ENCODE measurements around the gene PLA2G7.
"Not testable (repeated sequence)": the region's sequence is repeated elsewhere in the genome, so short reads cannot be mapped to it uniquely, and the experiment has no call there.

PLA2G7 gene

DNA sequence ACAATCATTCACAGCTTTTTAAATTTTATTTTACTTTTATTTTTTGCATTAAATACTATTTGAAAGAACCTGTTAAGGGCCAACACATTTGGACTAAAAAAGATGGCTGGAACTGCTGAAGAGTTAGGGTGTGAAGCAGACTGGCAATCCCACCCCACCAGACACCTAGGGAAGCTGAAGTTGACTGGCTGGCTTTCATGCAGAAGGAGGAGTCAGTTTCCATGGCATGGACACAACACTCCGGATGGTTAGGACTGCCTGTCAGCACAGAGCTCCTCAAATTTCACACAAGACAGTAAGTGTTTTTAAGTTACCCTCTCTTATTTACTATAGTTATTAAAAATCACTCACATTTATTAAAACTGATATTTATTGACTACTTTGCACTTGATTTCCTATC, 11.5 kb upstream of the PLA2G7 start, which contains the start of gene ANKRD66:
ANKRD66 (plus strand) TSS at position 238 of the 400 bp plus-strand sequence. CDS start 5,016 bp downstream, outside the sequence.
- DNase-seq: no peak

DNA sequence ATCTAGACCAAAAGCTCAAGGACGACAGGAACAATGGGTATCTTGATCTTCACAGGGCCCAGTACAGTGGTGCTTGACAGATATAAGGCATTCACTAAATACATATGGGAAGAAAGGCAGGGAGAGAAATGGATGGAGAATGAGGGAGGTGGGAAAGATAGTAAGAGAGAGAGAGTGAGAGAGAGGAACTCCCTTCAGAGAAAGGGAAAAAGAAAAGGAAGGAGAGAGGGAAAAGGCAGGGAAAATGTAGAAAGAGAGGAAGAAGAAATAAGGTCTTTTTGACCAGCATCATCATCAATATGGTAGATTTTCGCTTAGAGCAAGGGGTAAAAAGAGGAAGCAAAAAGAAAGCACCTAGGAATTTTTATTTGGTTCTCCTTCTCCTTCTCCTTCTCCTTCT, 10.8 kb upstream of the PLA2G7 start:
- no peak for DNase-seq

DNA sequence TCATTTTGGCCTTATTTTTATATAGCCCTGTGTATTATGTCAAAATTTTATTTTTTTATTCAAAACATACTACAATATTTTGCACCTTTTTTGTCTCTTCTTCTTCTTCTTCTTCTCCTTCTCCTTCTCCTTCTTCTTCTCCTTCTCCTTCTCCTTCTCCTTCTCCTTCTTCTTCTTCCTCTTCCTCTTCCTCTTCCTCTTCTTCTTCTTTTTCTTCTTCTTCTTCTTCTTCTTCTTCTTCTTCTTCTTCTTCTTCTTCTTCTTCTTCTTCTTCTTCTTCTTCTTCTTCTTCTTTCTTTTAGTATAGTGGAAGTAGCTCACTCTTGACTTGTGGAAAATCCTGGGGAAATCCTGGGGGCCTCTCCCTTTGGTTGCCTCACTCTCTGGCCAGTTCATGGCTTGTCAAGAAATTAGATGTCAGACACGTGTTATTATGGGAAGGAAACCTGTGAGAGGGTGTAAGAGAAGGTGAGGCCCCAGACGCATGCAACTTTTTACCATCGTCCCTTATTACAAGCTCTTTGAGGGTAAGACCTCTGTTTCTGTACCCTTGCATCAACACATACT, 9.1 kb upstream of the PLA2G7 start:
- DNase-seq: not testable (repeated sequence)

DNA sequence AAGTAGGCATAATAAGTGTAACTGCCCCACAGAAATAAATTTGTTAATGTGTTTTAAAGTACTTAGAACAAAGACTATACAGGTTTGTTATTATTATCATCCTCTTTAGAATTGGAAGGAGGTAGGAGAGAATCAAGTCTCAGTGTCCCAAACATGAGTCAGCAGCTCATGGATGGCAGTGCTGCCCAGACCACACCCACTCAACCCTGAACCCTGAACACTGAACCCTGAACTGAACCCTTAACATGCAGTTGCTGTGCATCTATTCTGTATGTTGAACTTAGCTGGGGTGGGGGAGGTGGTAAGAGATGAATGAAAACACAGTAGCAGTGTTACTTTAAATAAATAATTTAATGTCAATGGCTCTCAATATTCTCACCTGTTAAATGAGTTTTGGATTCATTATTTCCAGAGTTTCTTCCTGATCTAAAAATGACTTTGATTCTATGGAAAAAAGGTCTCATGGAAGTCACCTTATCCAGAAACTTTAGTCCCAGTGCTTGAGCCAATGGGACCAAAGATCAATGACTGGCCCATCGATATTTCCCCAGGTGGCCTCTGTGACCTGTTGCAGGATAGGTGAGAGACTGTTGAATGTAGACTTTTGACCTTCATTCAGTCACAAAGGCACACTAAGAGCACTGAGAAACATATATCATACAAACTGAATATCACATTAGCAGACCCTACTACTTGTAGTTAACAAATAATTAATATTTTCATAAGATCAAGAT, 8.4 kb upstream of the PLA2G7 start:
- no peak for DNase-seq

DNA sequence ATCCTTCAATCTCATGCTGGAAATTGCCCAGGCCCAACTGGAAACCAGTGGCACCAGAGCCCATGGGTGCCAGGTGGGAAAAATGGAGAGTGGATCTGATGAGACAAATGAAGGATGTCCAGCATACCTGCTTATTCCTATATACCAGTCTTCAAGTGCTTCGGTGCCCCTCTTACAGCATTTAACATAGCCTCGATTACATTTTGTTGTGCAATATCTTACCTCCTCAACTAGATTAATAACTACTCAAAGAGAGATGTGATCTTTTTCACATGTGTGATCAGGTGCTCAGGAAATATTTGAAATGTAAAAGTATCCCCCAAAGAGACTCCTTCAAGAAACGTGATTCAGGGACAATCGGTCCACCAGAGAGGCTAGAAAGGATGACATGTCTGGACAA, 6.7 kb upstream of the PLA2G7 start:
- DNase-seq: no peak

DNA sequence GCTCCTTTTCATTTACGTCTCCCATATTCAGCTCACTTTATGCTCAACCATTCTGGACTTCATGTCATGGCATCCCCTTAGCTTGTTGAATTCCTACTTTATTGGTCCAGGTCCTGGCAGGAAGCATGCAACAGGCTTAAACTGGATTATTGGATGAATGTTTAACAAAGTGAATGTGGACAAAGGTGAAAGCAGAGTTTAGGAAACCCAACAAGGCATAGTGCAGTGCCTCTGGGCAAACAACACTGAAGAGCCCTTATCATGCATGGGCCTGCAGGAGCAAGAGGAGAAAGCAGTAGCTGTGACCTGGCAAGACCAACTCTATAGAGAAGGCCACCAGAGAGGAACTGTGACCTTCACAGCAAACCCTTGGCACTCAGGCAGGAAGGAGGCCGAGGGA, 6.3 kb upstream of the PLA2G7 start:
- DNase-seq: no peak

DNA sequence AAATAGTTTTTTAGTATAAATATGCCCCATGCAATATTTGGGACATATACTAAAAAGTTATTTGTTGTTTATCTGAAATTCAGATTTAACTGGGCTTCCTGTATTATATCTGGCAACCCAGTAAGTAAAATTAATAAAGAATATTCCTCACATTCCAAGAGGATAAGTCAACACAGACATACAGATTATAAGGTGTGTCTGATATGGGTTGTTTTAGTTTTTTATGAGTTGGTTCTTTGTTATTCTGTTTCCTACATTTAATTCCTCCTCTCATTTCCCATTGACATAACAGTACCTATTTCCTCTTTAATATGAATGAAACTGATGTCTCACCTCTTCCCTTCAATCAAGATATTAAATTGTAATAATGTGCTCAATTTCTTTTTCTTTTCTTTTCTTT, 1.7 kb upstream of the PLA2G7 start:
- DNase-seq: no peak

DNA sequence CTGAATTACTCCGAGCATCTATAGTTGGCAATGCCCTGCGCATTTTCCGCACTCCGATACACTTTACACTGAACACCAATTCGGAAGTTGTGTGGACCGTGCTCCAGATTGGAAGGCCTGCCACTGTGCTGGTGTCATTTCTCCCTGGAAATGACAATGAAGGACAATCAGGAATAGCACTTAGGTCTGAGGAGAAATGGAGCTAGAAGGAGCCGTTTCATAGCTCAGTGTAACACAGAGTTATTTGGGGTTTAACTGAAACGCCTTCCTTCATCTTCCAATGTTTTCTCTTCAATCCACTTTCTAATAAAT, 501 bp upstream of the PLA2G7 start:
- DNase-seq: no peak

DNA sequence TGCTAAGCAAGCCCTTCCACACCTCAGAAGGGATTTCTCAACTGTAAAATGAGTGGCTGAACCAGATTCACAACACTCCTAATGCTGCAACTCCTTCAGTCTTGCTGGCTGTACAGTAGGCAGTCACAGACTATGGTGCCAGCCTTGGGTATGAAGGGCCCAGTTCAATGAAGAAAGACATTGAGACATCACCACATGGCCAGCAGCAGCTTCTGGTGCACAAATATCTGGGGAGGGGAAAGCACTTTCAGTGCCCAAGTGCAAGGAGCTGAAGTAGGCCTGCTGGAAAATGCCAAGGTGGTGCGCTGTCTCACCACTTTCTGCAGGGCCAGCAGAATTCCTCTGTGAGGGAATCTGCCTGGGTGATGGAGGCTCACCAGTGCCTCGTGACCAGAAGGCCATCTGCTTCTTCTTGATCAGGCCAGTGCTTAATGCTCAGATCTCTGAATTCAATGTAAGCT, 1.8 kb downstream of the PLA2G7 start:
- no peak for DNase-seq

DNA sequence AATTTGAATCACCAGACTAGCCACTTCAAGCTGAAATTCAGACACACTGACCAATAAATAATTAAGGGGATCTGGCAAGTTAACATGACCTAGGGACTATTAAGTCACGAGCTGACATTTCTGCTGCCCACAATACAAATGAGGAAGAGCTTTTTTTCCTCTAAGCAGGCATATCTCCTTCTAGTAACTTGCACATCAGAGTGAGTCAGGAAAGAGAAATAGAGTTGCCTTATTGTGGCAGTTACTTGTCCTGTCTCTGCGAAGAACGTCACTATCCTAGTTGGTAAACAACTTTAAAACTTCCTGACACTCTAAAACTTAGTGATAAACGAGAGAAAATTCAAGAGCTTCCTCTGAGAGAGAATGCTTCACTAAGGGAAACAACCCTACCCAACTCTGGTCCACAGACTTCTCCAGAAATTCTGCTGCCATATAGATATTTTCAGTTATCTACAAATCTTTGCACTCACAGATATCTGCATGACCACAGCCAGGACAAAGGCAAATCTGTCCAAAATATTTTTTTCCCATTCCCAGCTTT, 4.2 kb downstream of the PLA2G7 start:
- DNase-seq: no peak

DNA sequence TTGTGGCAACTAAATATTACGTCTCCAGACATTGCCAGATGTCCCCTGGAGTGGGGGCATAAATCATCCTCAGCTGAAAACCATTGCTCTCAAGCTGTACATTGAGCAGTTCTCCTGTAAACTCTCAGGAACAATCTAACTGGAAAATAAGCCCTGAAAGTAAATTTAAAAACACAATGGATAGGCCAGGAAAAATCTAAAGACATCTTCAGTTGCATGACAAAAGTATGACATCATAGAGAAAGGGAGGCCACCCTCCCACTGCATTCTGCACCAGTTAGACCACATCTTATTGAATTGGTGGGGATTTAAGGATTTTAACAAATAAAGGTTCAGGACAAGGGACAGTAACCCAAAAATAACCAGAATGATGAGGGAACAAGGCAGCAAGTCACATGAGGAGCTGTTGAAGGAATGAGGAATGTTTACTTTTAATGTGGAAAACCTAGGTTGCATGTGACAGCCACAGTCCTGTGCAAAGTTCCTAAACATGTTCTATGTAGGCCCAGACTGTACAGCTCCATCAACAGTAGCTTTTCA, 5.3 kb downstream of the PLA2G7 start:
- no peak for DNase-seq

DNA sequence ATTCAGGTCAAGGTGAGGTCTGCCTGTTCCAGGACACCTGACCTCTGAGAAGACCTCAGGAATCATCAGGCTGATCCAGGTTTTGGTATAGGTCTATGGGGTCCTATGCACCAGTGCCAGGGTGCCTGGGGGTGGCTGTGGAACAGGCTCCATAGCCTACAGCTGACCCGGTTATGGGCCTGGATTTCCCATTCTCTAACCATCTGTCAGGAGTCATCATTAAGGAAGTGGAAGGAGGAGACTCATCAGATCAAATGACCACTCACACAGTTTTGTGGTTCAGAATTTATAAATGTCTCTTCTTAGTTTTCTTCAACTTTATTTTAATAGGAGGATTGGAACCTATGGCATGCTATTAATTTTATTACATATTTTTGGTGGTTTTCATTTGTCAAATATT, 14.8 kb downstream of the PLA2G7 start:
- no peak for DNase-seq

DNA sequence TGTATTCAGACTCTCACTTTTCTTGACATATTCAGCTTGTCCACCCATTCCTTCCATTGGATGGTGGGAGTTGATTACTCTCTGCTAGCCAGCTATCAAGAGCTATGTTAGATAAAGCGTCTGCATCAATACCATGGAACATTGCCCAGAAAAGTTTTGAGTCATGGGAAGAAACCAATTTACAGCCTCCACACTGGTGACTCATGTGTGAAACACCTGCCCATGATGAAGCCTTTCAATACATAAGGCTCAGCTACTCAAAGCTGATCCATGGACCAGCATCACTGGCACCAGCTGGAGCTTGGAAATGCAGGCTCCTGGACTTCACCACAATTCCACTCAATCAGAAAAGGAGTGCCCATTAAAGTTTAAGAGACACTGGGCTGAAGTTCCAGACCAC, 16.1 kb downstream of the PLA2G7 start:
- no peak for DNase-seq

DNA sequence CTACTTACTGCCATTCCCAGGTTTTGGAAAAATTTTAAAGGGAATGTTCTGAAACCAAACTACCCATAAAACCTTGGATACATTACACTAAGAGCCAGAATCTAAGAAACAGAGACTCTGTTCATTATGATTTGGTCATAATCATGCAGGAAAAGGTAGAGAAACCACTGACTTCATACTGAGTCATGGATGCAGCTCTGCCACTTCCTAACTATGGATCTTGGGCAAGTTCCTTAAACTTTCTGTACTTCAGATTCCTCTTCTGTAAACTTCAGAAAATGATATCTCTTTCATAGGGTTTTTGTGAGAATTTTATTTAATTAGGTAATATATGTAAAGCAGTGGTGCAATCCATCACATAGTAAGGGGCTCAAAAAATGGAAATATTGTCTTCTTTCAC, 20.0 kb downstream of the PLA2G7 start:
- DNase-seq: no peak

DNA sequence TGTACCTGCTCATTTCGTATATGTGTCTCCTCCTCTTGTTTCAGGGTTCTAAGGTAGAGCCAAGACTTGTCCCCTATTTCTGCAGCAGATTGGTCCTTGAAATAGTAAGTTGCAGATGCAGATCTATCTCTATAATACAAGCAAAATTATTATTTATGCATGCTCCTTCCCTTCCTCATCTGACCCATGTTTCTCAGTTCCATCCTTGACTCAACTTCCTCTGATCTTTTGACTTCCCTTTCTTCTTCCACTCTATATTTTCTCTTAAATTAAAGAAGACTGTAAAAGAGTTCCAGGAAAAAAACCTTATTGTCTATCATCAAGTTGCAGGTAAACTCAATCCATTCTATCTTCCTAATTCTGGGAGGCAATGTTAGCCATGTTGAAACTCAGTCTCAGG, 23.7 kb downstream of the PLA2G7 start:
- DNase-seq: no peak

DNA sequence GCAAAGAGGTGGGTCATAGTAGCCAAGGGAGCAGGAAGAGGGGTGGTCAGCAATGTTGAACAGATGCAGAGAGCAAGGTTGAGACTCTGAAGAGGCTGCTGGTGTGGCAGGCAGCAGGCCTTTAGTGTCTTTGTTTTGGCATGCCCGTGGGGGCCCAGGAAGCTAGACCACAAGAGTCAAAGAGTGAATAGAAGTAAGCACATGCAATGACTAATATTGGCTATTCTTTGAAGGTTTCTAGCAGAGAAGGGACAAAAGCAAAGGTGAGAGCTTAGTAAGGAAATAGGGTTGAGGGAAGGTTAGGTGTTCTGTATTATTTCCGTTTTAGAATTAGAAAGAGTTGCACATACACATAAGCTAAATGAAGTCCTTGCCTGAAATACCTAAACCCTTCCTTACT, 28.7 kb downstream of the PLA2G7 start:
- no peak for DNase-seq

DNA sequence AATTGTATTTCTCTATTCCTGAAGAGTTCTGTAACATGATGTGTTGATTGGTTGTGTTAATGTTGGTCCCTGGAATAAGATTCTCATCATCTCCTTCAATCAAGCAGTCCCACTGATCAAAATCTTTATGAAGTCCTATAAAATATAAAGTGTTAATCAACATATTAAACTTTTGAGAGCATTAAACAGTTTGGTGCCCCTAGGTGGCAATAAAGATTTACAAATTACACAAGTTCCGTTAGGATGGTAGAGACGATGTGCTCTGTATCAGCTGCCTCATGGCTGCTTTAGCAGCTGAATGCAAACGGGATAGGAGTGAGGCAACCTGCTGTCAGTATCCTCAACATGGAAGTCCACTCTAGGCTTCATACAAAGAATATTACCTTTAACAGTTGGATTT, 30.6 kb downstream of the PLA2G7 start:
- DNase-seq: no peak

DNA sequence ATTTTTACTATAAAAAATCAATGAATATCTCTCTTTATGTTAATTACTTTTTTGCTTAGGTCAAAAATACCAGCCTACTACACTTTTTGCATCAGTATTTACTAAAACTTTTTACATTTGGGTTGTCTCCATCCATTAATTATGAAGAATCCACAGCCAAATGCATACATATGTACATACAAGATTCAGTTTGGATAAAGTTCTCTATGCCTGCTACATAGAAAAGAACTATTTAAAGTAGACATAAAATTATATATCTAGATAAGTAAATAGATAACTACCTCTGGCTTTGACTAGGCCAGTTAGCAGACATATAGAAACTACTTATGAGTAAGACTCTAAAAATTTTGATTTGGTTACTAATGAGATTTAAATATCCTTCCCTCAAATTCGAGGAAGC, 35.2 kb downstream of the PLA2G7 start:
- no peak for DNase-seq

DNA sequence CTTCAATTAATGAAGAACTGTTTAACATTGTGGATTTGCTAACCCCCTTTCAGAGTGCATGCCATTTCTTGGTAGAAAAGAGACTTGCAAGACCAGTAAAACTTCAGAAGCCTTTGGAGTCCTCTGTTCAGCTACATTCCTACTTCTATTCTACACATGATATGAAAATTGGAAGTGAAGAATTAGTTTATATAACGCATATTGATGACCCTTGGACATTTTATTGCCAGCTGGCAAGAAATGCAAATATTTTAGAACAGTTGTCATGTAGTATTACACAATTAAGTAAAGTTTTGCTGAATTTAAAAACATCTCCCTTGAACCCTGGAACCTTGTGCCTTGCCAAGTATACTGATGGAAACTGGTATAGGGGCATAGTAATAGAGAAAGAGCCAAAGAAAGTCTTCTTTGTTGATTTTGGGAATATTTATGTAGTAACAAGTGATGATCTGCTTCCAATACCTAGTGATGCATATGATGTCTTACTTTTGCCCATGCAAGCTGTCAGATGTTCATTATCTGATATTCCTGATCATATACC, 44.2 kb downstream of the PLA2G7 start:
- DNase-seq: no peak

DNA sequence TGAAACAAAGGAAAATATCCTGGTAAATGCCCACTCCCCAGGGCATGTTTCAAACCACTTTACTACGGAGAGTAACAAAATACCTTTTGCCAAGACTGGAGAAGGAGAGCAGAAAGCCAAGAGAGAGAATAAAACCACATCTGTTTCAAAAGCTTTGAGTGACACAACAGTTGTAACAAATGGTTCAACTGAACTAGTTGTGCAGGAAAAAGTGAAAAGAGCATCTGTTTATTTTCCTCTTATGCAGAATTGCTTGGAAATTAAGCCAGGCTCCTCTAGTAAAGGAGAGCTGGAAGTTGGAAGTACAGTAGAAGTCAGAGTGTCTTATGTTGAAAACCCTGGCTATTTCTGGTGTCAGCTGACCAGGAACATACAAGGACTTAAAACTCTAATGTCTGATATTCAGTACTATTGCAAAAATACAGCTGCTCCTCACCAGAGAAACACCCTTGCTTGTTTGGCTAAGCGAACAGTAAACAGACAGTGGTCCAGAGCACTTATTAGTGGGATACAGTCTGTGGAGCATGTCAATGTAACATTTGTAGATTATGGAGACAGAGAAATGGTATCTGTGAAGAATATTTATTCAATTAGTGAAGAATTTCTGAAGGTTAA, 44.9 kb downstream of the PLA2G7 start:
- no peak for DNase-seq

DNA sequence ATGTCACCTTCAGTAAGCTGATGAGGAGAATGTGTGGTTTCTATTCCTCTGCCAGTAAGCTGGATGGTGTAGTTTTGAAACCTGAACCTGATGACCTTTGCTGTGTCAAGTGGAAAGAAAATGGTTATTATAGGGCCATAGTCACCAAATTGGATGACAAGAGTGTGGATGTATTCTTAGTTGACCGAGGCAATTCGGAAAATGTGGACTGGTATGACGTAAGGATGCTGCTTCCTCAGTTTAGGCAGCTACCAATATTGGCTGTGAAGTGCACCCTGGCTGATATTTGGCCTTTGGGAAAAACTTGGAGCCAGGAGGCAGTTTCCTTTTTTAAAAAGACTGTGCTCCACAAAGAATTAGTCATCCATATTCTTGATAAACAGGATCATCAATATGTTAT, 45.5 kb downstream of the PLA2G7 start:
- DNase-seq: no peak

DNA sequence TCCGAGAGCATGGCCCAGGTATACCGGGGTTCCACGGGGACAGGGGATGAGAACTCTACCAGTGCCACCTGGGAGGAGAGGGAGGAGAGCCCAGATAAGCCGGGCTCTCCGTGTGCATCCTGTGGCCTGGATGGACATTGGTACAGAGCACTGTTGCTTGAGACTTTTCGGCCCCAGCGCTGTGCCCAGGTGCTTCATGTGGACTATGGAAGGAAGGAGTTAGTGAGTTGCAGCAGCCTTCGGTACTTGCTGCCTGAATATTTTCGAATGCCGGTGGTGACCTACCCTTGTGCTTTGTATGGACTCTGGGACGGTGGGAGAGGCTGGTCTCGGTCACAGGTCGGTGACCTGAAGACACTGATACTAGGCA, 46.2 kb downstream of the PLA2G7 start:
- DNase-seq: no peak

DNA sequence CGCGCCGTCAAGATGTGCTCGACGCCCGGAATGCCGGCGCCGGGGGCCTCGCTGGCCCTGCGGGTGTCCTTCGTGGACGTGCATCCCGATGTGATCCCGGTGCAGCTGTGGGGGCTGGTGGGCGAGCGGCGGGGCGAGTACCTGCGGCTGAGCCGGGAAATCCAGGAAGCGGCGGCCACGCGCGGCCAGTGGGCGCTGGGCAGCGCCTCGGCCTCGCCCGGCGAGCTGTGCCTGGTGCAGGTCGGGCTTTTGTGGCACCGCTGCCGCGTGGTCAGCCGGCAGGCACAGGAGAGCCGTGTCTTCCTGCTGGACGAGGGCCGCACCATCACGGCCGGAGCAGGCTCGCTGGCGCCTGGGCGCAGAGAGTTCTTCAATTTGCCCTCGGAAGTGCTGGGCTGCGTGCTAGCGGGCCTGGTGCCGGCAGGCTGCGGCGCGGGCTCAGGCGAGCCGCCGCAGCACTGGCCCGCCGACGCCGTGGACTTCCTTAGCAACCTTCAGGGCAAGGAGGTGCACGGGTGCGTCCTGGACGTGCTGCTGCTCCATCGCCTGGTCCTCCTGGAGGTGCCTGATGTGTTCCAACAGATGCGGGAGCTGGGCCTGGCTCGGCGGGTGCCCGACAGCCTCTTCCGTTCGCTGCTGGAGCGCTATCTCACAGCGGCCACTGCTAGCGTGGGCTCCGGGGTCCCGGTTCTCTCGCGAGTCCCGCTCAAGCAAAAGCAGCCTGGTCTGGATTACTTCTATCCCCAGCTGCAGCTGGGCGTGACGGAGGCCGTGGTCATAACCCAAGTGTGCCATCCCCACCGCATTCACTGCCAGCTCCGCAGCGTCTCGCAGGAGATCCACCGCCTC, 46.8 kb downstream of the PLA2G7 start:
- DNase-seq: no peak

Measured in activated T-cell treated with anti-CD3 and anti-CD28 coated beads, Interleukin-2, amount 50 U/mL, for 1 hour (primary cell).